ENCODE measurements around the gene KRTAP2-1. TPM values are rescaled to one million over a fixed set of nuclear protein-coding genes. Genes with fewer than 3 reads are reported as not detected.

KRTAP2-1 gene, protein sequence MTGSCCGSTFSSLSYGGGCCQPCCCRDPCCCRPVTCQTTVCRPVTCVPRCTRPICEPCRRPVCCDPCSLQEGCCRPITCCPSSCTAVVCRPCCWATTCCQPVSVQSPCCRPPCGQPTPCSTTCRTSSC
- total RNA-seq = not detected in 2 replicates

DNA sequence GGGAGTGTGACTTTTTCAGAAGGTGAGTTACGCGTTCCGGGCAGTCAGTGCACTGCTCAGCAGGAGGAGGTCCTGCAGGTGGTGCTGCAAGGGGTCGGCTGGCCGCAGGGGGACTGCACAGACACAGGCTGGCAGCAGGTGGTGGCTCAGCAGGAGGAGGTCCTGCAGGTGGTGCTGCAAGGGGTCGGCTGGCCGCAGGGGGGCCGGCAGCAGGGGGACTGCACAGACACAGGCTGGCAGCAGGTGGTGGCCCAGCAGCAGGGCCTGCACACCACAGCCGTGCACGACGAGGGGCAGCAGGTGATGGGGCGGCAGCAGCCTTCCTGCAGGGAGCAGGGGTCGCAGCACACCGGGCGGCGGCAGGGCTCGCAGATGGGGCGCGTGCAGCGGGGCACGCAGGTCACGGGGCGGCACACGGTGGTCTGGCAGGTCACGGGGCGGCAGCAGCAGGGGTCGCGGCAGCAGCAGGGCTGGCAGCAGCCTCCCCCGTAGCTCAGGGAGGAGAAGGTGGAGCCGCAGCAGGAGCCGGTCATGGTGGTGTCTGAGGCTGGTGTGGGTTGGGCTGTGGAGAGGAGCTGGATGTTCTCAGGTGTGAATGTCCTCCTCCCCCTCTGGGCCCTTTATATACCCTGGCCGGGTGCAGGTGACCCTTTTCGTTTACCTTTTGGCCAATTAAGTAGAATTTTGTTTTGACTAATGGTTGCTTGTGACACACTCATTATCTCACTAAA is at the start of gene KRTAP2-1:
TSS of gene KRTAP2-1 (minus strand) at position 582 of the 731 bp plus-strand sequence. CDS start at position 533, 49 bp downstream.

DNA sequence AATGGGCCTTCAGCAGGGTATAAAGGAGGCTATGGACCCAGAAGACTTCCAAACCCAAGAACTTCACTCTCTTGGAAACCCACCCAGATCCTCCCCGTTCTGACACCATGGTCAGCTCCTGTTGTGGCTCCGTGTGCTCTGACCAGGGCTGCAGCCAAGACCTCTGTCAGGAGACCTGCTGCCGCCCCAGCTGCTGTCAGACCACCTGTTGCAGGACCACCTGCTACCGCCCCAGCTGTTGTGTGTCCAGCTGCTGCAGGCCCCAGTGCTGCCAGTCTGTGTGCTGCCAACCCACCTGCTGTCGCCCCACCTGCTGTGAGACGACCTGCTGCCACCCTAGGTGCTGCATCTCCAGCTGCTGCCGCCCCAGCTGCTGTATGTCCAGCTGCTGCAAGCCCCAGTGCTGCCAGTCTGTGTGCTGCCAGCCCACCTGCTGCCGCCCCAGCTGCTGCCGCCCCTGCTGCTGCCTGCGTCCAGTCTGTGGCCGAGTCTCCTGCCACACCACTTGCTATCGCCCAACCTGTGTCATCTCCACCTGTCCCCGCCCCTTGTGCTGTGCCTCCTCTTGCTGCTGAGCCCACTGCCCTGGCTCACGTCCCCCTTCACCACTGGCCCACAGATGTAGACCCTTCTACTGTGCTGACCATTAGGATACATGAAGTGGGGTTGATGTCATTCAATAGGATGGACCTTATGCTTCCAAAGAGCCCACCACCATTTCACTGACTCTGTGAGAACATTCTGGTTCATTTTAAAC is 37.2 kb upstream of the KRTAP2-1 start, which contains the start of gene KRTAP4-7:
TSS of gene KRTAP4-7 (plus strand) at position 51 of the 757 bp plus-strand sequence. CDS start at position 108, 57 bp downstream.

DNA sequence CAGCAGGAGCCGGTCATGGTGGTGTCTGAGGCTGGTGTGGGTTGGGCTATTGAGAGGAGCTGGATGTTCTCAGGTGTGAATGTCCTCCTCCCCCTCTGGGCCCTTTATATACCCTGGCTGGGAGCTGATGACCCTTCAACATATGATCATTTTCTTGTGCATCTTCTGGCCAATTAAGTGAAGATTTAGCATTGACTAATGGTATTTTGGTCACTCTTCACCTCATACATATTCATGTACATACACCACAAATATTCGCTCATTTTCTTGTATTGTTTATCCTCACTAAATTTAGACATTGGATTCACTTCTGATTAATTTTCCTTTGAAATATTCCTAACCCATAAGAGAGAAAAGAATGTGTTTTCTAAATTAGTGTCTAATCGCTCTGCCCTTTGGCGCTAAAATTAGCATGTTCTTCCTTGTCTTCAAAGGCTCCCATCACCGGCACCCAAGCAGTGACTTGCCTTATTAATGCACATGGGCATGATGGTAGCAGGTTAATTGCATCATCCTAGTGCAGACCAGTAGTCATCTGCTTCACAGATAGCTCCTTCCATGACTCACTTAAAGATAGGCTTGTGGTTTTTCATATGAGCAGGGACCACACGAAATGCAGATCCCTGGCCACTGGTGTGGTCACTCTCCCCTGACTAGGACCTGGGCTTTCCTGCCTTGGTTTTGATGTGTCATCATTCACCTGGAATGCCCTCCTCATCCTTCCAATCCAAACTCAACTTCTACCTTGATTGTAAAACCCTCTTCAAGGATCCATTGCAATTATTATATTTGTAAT is 18.9 kb upstream of the KRTAP2-1 start, which contains the start of gene KRTAP2-4:
TSS of gene KRTAP2-4 (minus strand) at position 51 of the 796 bp plus-strand sequence. CDS start at position 17, 34 bp downstream.

DNA sequence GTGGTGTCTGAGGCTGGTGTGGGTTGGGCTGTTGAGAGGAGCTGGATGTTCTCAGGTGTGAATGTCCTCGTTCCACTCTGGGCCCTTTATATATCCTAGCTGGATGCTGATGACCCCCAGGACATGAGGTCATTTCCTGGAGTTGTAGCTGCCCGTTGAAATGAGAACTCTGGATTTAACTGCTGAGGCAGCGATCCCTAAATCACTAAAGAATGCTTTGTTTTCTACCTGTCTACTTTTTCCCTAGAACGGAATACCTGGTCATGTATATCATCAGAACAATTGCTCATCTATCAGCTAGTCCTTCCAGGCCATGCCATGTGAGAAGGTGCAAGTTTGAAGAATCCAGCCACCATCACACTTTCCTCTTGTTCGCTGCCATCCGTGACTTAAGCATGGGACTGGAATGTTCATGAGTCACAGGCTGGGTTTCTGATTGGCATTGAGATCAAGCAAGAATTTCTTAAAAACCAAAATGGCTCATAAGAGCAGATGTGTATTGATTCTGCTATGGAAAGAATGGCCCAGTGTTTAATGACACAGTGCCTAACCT is 13.0 kb upstream of the KRTAP2-1 start, which contains the start of gene KRTAP2-3:
TSS of gene KRTAP2-3 (minus strand) at position 63 of the 553 bp plus-strand sequence. CDS start 64 bp downstream, outside the sequence.

DNA sequence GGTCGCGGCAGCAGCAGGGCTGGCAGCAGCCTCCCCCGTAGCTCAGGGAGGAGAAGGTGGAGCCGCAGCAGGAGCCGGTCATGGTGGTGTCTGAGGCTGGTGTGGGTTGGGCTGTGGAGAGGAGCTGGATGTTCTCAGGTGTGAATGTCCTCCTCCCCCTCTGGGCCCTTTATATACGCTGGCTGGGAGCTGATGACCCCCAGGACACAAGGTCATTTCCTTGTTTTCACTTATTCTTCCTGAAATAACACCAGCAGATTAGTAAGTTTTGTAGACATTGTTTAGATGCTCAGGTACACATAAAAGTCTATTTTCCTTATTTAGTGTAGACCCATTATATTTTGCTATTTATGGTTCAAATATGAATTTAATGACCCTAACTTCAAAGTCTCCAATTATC is 8.0 kb upstream of the KRTAP2-1 start, which contains the start of gene KRTAP2-2:
TSS of gene KRTAP2-2 (minus strand) at position 101 of the 400 bp plus-strand sequence. CDS start at position 82, 19 bp downstream.

DNA sequence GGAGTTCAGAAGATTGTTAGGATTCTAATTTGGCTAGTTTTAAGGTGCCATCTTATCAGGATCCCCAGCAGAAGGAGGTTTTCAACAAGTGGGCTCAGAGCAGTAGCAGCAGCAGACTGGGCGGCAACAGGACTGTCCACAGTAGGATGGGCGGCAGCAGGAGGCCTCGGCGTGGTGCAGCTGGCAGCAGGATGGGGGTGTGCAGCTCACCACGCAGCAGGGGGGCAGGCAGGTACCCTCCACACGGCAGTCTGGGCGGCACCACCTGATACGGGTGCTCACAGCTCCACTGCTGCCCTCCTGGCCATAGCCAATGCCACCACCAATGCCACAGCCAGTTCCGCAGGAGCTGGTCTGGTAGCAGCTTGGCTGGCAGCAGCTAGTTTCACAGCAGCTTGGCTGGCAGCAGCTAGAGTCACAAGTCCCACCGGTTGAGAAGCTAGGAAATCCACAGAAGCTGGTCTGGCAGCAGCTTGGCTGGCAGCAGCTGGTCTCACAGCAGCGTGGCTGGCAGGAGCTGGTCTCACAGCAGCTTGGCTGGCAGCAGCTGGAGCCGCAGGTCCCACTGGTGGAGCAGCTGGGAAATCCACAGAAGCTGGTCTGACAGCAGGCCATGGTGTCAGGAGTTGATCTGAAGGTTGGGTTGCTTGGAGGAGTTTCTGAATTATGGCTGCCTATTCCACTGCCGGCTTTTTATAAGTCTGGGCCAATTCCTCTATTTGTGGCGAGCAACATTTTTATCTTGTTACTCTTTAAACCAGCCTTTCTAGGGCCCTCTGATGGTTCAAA is 6.1 kb downstream of the KRTAP2-1 start, which contains the start of gene KRTAP1-1:
TSS of gene KRTAP1-1 (minus strand) at position 668 of the 789 bp plus-strand sequence. CDS start at position 615, 53 bp downstream.

DNA sequence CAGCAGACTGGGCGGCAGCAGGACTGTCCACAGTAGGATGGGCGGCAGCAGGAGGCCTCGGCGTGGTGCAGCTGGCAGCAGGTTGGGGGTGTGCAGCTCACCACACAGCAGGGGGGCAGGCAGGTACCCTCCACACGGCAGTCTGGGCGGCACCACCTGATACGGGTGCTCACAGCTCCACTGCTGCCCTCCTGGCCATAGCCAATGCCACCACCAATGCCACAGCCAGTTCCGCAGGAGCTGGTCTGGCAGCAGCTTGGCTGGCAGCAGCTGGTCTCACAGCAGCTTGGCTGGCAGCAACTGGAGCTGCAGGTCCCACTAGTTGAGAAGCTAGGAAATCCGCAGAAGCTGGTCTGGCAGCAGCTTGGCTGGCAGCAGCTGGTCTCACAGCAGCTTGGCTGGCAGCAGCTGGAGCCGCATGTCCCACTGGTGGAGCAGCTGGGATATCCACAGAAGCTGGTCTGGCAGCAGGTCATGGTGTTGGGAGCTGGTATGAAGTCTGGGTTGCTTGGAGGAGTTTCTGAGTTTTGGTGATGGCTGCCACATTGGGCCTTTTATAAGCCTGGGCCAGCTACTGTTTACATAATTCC is 12.7 kb downstream of the KRTAP2-1 start, which contains the start of gene KRTAP1-3:
TSS of gene KRTAP1-3 (minus strand) at position 529 of the 590 bp plus-strand sequence. CDS start at position 476, 53 bp downstream.

DNA sequence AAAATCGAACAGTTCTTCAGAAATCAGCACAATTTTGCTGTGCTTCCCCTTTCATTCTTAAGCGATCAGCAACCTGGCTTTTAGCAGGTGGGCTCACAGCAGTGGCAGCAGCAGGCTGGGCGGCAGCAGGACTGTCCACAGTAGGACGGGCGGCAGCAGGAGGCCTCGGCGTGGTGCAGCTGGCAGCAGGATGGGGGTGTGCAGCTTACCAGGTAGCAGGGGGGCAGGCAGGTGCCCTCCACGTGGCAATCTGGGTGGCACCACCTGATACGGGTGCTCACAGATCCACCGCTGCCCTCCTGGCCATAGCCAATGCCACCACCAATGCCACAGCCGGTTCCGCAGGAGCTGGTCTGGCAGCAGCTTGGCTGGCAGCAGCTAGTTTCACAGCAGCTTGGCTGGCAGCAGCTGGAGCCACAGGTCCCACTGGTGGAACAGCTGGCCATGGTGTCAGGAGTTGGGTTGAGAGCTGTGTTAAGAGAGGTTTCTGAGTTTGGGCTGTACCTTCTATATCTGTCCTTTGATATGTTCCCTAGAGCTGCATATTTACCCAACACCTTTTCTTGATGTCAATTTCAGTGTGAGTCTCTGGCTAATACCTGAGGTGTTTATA is 17.4 kb downstream of the KRTAP2-1 start, which contains the start of gene KRTAP1-4:
TSS of gene KRTAP1-4 (minus strand) at position 563 of the 613 bp plus-strand sequence. CDS start at position 446, 117 bp downstream.

DNA sequence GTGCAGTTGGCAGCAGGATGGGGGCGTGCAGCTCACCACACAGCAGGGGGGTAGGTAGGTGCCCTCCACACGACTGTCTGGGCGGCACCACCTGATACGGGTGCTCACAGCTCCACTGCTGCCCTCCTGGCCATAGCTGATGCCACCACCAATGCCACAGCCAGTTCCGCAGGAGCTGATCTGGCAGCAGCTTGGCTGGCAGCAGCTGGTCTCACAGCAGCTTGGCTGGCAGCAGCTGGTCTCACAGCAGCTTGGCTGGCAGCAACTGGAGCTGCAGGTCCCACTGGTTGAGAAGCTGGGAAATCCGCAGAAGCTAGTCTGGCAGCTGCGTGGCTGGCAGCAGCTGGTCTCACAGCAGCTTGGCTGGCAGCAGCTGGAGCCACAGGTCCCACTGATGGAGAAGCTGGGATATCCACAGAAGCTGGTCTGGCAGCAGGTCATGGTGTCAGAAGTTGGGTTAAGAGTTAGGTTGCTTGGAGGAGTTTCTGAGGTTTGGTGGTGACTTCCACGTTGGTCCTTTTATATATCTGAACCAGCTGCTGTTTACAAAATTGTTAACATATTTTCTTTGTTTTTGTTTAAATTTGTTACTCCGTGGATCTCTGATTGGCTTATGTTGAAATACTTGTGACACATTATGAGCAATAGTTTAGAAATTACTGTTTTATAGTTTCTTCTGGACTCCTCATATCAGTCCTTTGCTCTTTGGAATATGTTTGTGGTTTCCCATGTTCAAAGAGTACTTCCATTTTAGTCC is 20.2 kb downstream of the KRTAP2-1 start, which contains the start of gene KRTAP1-5:
TSS of gene KRTAP1-5 (minus strand) at position 494 of the 757 bp plus-strand sequence. CDS start at position 441, 53 bp downstream.

DNA sequence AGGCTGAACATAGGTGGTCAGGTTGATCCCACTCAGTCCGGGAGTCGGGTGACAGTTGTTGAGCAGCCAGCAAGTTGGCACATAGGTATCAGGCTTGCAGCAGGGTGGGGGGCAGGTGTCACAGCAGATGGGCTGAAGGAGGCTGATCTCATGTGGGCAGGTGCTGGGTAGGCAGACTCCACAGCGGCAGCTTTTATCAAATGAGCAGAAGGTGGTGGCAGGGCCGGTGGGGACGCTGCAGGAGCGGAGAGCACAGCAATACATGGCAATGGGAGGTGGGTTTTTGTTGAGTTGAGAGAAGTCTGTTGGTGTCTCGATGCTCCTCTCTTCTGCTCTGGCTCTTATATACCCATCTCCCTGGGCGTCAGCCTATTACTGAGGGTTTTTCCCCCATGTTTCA is 38.3 kb downstream of the KRTAP2-1 start, which contains the start of gene KRTAP3-1:
TSS of gene KRTAP3-1 (minus strand) at position 318 of the 400 bp plus-strand sequence. CDS start at position 264, 54 bp downstream.

DNA sequence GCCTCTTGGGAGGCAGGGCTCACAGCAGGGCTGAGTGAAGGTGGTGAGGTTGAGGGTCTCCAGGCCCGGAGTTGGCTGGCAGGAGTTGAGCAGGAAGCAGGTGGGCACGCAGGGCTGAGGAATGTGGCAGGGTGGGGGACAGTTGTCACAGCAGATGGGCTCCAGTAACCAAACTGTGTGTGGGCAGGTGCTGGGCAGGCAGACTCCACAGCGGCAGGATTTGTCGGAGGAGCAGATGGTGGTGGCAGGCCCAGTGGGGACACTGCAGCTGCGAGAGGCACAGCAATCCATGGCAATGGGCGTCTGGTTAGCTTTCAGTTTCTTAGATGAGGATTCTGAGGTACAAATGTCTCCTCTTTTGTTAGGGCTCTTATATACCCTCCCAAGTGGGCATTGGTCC is 47.6 kb downstream of the KRTAP2-1 start, which contains the start of gene KRTAP3-2:
TSS of gene KRTAP3-2 (minus strand) at position 344 of the 400 bp plus-strand sequence. CDS start at position 291, 53 bp downstream.

Small RNA genes within 50 kb of the gene (small RNA-seq; reads per million reads assigned to genes)
- not detected for gene KRTAP3-4P

Other genes with a start within 250 kb of the KRTAP2-1 start
- gene KRT28, start 247.4 kb downstream of the KRTAP2-1 start, total RNA-seq = not detected in 2 replicates
- 7.1 and 7.6 TPM in 2 replicates for gene KRT10, start 224.7 kb downstream of the KRTAP2-1 start, total RNA-seq
- not detected in 2 replicates for gene KRT12, start 180.1 kb downstream of the KRTAP2-1 start, total RNA-seq
- not detected in 2 replicates for gene KRT20, start 162.1 kb downstream of the KRTAP2-1 start, total RNA-seq
- 0.39 and 0.43 TPM in 2 replicates for gene KRT23, start 109.7 kb downstream of the KRTAP2-1 start, total RNA-seq
- gene KRT39, start 80.4 kb downstream of the KRTAP2-1 start, total RNA-seq = not detected in 2 replicates
- gene KRT40, start 63.0 kb downstream of the KRTAP2-1 start, total RNA-seq = not detected in 2 replicates
- not detected in 2 replicates for gene KRTAP3-3, start 53.2 kb downstream of the KRTAP2-1 start, total RNA-seq
- not detected in 2 replicates for gene KRTAP3-2, start 47.4 kb downstream of the KRTAP2-1 start, total RNA-seq
- not detected in 2 replicates for gene KRTAP3-1, start 38.2 kb downstream of the KRTAP2-1 start, total RNA-seq
- gene KRTAP1-5, start 20.1 kb downstream of the KRTAP2-1 start, total RNA-seq = 1.3 and 11.6 TPM in 2 replicates
- not detected in 2 replicates for gene KRTAP1-4, start 17.1 kb downstream of the KRTAP2-1 start, total RNA-seq
- not detected in 2 replicates for gene KRTAP1-3, start 12.4 kb downstream of the KRTAP2-1 start, total RNA-seq
- gene KRTAP1-1, start 5.9 kb downstream of the KRTAP2-1 start, total RNA-seq = not detected in 2 replicates
- gene KRTAP2-2, start 7.9 kb upstream of the KRTAP2-1 start, total RNA-seq = not detected in 2 replicates
- gene KRTAP2-3, start 12.8 kb upstream of the KRTAP2-1 start, total RNA-seq = 0.26 and 1.1 TPM in 2 replicates
- gene KRTAP2-4, start 18.6 kb upstream of the KRTAP2-1 start, total RNA-seq = not detected in 2 replicates
- not detected in 2 replicates for gene KRTAP4-7, start 36.8 kb upstream of the KRTAP2-1 start, total RNA-seq
- gene KRTAP4-8, start 50.8 kb upstream of the KRTAP2-1 start, total RNA-seq = not detected in 2 replicates
- gene KRTAP4-16, start 54.9 kb upstream of the KRTAP2-1 start, total RNA-seq = not detected in 2 replicates
- not detected in 2 replicates for gene KRTAP4-9, start 58.1 kb upstream of the KRTAP2-1 start, total RNA-seq
- gene KRTAP4-11, start 71.1 kb upstream of the KRTAP2-1 start, total RNA-seq = not detected in 2 replicates
- gene KRTAP4-12, start 76.9 kb upstream of the KRTAP2-1 start, total RNA-seq = not detected in 2 replicates
- not detected in 2 replicates for gene KRTAP4-6, start 93.2 kb upstream of the KRTAP2-1 start, total RNA-seq
- not detected in 2 replicates for gene KRTAP4-5, start 102.5 kb upstream of the KRTAP2-1 start, total RNA-seq
- gene KRTAP4-4, start 113.4 kb upstream of the KRTAP2-1 start, total RNA-seq = not detected in 2 replicates
- gene KRTAP4-3, start 120.9 kb upstream of the KRTAP2-1 start, total RNA-seq = not detected in 2 replicates
- gene KRTAP4-2, start 130.9 kb upstream of the KRTAP2-1 start, total RNA-seq = not detected in 2 replicates
- gene KRTAP4-1, start 137.6 kb upstream of the KRTAP2-1 start, total RNA-seq = not detected in 2 replicates
- not detected in 2 replicates for gene KRTAP9-1, start 142.6 kb upstream of the KRTAP2-1 start, total RNA-seq
- gene KRTAP9-2, start 179.3 kb upstream of the KRTAP2-1 start, total RNA-seq = not detected in 2 replicates
- gene KRTAP9-3, start 185.1 kb upstream of the KRTAP2-1 start, total RNA-seq = not detected in 2 replicates
- gene KRTAP9-8, start 190.7 kb upstream of the KRTAP2-1 start, total RNA-seq = not detected in 2 replicates
- not detected in 2 replicates for gene KRTAP9-4, start 202.4 kb upstream of the KRTAP2-1 start, total RNA-seq
- gene KRTAP9-9, start 208.1 kb upstream of the KRTAP2-1 start, total RNA-seq = not detected in 2 replicates
- gene KRTAP9-6, start 218.1 kb upstream of the KRTAP2-1 start, total RNA-seq = not detected in 2 replicates
- gene KRTAP9-7, start 228.4 kb upstream of the KRTAP2-1 start, total RNA-seq = not detected in 2 replicates

Data from articular chondrocyte of knee joint (primary cell).